Measurements from ENCODE around the gene RAB33A. TPM values are rescaled to one million over a fixed set of nuclear protein-coding genes. Genes with fewer than 3 reads are reported as not detected.

Gene RAB33A
- polyA plus RNA-seq, 1 experiment = 5.1 TPM

DNA sequence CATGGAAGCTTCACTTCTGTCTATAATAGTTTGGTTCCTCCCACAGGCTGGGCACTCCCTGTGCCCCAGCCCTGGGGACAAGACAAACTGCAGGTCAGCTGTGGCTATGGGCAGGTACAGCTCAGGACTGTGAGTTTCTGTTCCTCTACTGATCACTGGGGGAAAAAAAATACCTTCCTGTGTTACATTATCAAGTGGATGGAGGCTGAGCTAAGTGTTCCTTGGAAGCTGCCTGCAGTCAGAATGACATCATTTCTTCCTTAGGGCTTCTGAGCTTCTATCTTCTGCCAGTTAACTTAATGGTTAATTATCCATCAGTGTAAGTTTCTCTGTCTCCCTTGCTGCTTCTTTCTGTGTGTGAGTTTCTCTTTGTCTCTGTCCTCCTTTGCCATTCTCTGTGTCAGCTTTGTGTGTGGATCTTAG, 4.6 kb downstream of the RAB33A start:
- Histone ChIP-seq H3K27me3 (ENCODE audit: control insufficient read depth, insufficient read depth, low read length) (no peaks in the 10 kb centered on the region), H3K36me3 (ENCODE audit: control insufficient read depth, insufficient read depth, low read length) (no peaks in the 10 kb centered on the region), H3K4me3 (ENCODE audit: low read depth, low read length) (no peak overlapping the region)
- POLR2A ChIA-PET = no interaction called here
- TF ChIP-seq CTCF (IDR thresholded peaks at IDR 0.05; ENCODE audit: insufficient read depth, low read depth, low read length) = no peak
- no peak for DNase-seq (ENCODE audit: low read depth)
- CTCF ChIA-PET = interaction anchor here (1.4 to 1.8 kb wide), 2 partner anchors 13 to 16 kb away, joined by 4 to 6 read pairs; no protein-coding TSS in a partner anchor

- CTCF ChIA-PET = interaction anchor here (1.4 to 1.8 kb wide), 2 partner anchors 12 to 15 kb away, joined by 4 to 6 read pairs; no protein-coding TSS in a partner anchor
- no peaks in the 10 kb centered on the region for H3K36me3 ChIP-seq (ENCODE audit: control insufficient read depth, insufficient read depth, low read length)
- no peak overlapping the region for H3K4me3 ChIP-seq (ENCODE audit: low read depth, low read length)
- DNase-seq (ENCODE audit: low read depth) = no peak
- POLR2A ChIA-PET = no interaction called here
- no peak for TF ChIP-seq CTCF (IDR thresholded peaks at IDR 0.05; ENCODE audit: insufficient read depth, low read depth, low read length)
- H3K27me3 ChIP-seq (ENCODE audit: control insufficient read depth, insufficient read depth, low read length) = no peaks in the 10 kb centered on the region
Measured at GRCh38 chrX:130176942-130177341, 5.2 kb downstream of the RAB33A start.

GRCh38 chrX:130179170-130179569, 7.4 kb downstream of the RAB33A start:
- no peaks in the 10 kb centered on the region for H3K36me3 ChIP-seq (ENCODE audit: control insufficient read depth, insufficient read depth, low read length)
- CTCF ChIA-PET = no interaction called here
- POLR2A ChIA-PET = interaction anchor here (0.6 kb wide), 1 partner anchor 10 kb away, joined by 4 read pairs; no protein-coding TSS in a partner anchor
- TF ChIP-seq CTCF (IDR thresholded peaks at IDR 0.05; ENCODE audit: insufficient read depth, low read depth, low read length) = no peak
- DNase-seq (ENCODE audit: low read depth) = no peak
- no peak overlapping the region for H3K4me3 ChIP-seq (ENCODE audit: low read depth, low read length)
- no peaks in the 10 kb centered on the region for H3K27me3 ChIP-seq (ENCODE audit: control insufficient read depth, insufficient read depth, low read length)

GRCh38 chrX:130179579-130180215, 7.9 kb downstream of the RAB33A start:
- Histone ChIP-seq H3K36me3 (ENCODE audit: control insufficient read depth, insufficient read depth, low read length) (no peaks in the 10 kb centered on the region), H3K4me3 (ENCODE audit: low read depth, low read length) (no peak overlapping the region), H3K27me3 (ENCODE audit: control insufficient read depth, insufficient read depth, low read length) (no peaks in the 10 kb centered on the region)
- POLR2A ChIA-PET = no interaction called here
- CTCF ChIA-PET = interaction anchor here (1.1 kb wide), 1 partner anchor 61 kb away, joined by 3 read pairs; no protein-coding TSS in a partner anchor
- no peak for DNase-seq (ENCODE audit: low read depth)
- TF ChIP-seq CTCF (IDR thresholded peaks at IDR 0.05; ENCODE audit: insufficient read depth, low read depth, low read length) = no peak

DNA sequence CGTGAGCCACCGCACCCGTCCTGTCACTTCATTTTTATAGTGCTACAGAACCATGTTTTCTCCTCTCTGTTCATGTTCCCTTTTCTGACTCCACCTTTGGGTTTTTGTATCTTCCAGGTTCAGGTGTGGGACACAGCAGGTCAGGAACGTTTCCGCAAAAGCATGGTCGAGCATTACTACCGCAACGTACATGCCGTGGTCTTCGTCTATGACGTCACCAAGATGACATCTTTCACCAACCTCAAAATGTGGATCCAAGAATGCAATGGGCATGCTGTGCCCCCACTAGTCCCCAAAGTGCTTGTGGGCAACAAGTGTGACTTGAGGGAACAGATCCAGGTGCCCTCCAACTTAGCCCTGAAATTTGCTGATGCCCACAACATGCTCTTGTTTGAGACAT, 12.4 kb downstream of the RAB33A start:
- no peak for TF ChIP-seq CTCF (IDR thresholded peaks at IDR 0.05; ENCODE audit: insufficient read depth, low read depth, low read length)

More for the DNA sequence above, 12.4 kb downstream of the RAB33A start:
- ChIA-PET POLR2A (no interaction called here), CTCF (no interaction called here)
- no peak overlapping the region for H3K4me3 ChIP-seq (ENCODE audit: low read depth, low read length)
- no peaks in the 10 kb centered on the region for H3K36me3 ChIP-seq (ENCODE audit: control insufficient read depth, insufficient read depth, low read length)
- DNase-seq (ENCODE audit: low read depth) = no peak
- H3K27me3 ChIP-seq (ENCODE audit: control insufficient read depth, insufficient read depth, low read length) = no peaks in the 10 kb centered on the region

Measured in BJ (cell line).